Measurements from ENCODE around the gene NPY2R. TPM values are rescaled to one million over a fixed set of nuclear protein-coding genes. Genes with fewer than 3 reads are reported as not detected.

Gene NPY2R
- total RNA-seq, 1 donor from 2014 or later = not detected

DNA sequence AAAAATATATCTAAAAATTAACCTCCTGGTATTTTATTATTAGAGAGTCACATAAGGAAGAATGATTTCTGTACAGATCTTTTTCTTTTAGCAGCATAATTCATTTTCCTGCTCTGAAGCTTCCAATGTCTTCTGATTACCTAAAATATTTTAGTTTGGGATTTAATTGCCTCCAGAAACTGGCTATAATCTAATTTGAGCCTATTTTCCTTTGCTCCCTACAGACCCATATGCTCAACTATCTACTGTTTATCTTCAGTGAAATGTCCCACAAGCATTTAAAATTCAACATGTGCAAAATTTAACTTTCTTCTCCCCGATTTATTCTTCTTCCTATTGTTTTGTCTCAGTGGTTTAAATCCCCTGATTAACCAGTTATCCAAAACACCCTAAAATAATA, 29.1 kb downstream of the NPY2R start:
- Histone ChIP-seq H3K36me3 (no peaks in the 10 kb centered on the region), H3K4me3 (no peak overlapping the region), H3K27me3 (no peaks in the 10 kb centered on the region), H3K27ac (no peak overlapping the region), H3K9me3 (no peaks in the 10 kb centered on the region), H3K4me1 (no peaks in the 10 kb centered on the region)
- TF ChIP-seq, protein P1, sequence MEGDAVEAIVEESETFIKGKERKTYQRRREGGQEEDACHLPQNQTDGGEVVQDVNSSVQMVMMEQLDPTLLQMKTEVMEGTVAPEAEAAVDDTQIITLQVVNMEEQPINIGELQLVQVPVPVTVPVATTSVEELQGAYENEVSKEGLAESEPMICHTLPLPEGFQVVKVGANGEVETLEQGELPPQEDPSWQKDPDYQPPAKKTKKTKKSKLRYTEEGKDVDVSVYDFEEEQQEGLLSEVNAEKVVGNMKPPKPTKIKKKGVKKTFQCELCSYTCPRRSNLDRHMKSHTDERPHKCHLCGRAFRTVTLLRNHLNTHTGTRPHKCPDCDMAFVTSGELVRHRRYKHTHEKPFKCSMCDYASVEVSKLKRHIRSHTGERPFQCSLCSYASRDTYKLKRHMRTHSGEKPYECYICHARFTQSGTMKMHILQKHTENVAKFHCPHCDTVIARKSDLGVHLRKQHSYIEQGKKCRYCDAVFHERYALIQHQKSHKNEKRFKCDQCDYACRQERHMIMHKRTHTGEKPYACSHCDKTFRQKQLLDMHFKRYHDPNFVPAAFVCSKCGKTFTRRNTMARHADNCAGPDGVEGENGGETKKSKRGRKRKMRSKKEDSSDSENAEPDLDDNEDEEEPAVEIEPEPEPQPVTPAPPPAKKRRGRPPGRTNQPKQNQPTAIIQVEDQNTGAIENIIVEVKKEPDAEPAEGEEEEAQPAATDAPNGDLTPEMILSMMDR (IDR thresholded peaks at IDR 0.05) = no peak
- ATAC-seq = no peak
- intact Hi-C loops (cut with DNase I) = no loop called here
- DNase-seq = no peak

DNA sequence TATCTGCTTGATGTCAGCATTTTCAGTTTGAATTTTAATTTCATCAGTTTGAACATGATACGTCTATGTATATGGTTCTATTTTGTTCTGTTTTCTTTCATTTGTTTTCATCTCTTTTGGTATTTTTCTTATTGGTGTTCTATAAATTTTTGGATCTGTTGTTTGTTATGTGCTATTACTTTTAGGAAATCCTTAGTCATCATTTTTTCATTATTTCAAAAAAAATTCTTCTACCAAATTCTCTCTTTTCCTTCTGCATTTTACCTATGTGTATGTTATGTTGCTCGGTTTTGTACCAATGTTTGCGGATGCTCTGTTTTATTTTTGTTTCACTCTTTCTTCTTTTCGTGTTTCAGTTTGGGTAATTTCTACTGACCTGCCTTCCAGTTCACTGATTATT, 32.8 kb downstream of the NPY2R start:
- no peaks in the 10 kb centered on the region for H3K36me3 ChIP-seq
- ATAC-seq (no peak), DNase-seq (no peak)
- no peak overlapping the region for H3K27ac ChIP-seq
- H3K4me1 ChIP-seq = no peaks in the 10 kb centered on the region
- no peak overlapping the region for H3K4me3 ChIP-seq
- no peaks in the 10 kb centered on the region for H3K9me3 ChIP-seq
- TF ChIP-seq, protein P1 (IDR thresholded peaks at IDR 0.05) = no peak
- no peaks in the 10 kb centered on the region for H3K27me3 ChIP-seq
- intact Hi-C loops (cut with DNase I) = no loop called here

DNA sequence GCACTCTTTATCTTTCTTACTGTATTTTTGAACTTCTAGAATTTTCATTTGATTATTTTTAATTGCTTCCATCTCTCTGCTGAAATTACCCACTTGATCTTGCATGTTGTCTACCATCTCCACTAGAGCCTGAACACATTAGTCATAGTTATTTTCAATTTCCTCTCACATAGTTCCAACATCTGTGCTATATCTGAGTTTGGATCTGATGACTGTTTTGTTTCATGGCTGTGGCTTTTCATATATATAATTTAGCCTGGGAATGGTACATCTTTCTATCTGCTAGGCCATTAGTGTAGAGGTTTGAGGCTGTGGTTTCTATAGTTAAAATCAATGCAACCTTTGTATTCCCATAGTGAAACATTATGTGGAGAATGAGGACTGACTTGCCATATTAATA, 33.2 kb downstream of the NPY2R start:
- intact Hi-C loops (cut with DNase I) = no loop called here

DNA sequence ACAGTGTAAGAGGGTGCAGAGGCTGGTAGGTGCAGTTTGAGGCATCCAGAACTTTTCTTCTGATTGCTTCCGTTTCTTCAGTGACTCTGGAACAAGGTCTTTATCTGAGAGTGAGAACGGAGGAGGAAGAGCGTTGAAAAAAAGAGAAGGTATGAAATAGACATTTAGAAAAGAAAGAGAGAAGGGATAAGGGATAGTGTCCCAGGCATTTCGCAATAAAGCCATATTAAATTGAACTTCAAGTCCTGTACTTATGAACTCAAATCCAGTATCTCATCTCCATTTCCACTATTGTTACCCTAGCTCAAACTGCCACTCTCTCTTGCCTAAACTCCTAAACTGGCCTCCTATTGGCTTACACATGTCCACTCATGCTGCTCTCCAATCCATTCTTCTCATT, 36.7 kb downstream of the NPY2R start:
- H3K36me3 ChIP-seq = no peaks in the 10 kb centered on the region
- no peak for DNase-seq
- H3K27me3 ChIP-seq = no peaks in the 10 kb centered on the region
- TF ChIP-seq, protein P1 (IDR thresholded peaks at IDR 0.05) = no peak
- no peak for ATAC-seq
- intact Hi-C loops (cut with DNase I) = no loop called here
- H3K4me3 ChIP-seq = no peak overlapping the region
- no peak overlapping the region for H3K27ac ChIP-seq
- no peaks in the 10 kb centered on the region for H3K4me1 ChIP-seq
- H3K9me3 ChIP-seq = no peaks in the 10 kb centered on the region

More for the DNA sequence above, 33.2 kb downstream of the NPY2R start:
- Histone ChIP-seq H3K9me3 (no peaks in the 10 kb centered on the region), H3K36me3 (no peaks in the 10 kb centered on the region), H3K27me3 (no peaks in the 10 kb centered on the region), H3K4me3 (no peak overlapping the region), H3K4me1 (no peaks in the 10 kb centered on the region), H3K27ac (no peak overlapping the region)
- TF ChIP-seq, protein P1 (IDR thresholded peaks at IDR 0.05) = no peak
- DNase-seq (no peak), ATAC-seq (no peak)

DNA sequence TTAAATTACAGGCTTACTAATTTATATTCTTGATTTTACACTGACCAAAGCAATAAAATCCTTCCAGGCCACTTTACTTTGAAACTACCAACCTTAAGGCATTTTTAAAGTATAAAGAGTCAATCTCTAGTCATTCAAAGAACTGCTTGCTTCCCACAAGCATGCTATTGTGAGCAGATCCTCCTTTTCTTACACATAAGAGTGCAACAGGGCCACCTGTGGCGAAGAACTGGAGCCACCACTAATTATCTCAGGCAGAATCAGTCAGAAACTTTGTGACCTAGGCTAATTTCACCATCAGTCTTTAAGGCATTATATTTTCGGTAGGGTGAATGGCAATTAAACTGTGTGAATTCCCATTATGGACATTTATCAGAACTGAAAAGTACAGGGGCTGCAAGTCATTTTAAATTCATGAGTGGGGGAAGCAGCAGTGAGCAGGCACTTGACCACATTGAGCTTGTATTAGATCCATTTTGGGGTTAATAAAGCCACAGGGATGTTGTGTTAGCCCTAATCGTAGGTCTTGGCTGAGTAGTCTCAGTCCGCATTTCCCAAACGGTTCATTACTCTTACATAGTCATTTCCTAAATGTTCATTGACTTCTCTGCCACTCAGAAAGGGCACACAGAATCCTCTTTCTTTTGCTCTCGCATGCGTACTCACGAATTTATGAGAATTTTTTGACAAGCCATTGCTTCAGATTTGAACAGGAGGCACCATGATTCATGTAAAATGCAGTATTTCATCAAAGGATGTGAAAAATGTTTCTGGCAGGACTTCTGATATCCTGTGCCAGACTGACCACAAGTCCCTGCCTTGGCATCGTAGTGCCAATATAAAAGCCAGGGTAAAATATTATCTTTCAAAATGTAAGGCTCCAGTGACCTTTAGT, 39.8 kb downstream of the NPY2R start:
- Histone ChIP-seq H3K4me1 (no peaks in the 10 kb centered on the region), H3K36me3 (no peaks in the 10 kb centered on the region), H3K9me3 (no peaks in the 10 kb centered on the region), H3K27ac (no peak overlapping the region), H3K4me3 (no peak overlapping the region), H3K27me3 (no peaks in the 10 kb centered on the region)
- DNase-seq = no peak
- intact Hi-C loops (cut with DNase I) = no loop called here
- no peak for ATAC-seq
- TF ChIP-seq, protein P1 (IDR thresholded peaks at IDR 0.05) = no peak
